ACHN (cell line): Measurements from ENCODE around the gene PHYHIPL.

Experiments
- DNase-seq: peaks from one replicate; pipeline ENCODE4 v3.0.0-alpha.2; 2015
- in situ Hi-C: cut with HindIII; loops from 2 replicates; pipeline ENCODE4 v1.10.0; 2017; ENCODE audit warnings: low sequenced_read_pairs, low pct_ligation_motif_present, low pct_unique_long_range_greater_than_20kb

The PHYHIPL gene

DNA sequence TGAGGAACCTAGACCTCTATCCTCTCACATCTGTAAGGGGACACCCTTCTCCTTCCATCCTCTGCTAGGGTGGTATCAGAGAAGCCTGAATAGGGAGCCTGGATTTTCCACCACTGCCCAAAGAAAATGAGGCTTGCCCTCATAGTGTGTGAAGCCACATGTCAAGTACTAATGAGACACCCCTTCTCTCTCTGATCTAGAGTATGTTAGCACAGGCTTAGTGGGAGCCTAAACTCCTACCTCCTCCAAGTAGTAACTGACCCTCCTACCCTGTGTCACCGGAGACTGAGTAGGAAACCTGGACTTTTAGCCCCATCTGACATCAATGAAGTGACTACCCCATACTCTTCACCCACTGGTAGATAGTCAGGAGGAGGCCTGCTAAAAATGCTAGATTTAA is 65.6 kb downstream of the PHYHIPL start:
- DNase-seq, result no peak
- in situ Hi-C loops, result no loop called here

DNA sequence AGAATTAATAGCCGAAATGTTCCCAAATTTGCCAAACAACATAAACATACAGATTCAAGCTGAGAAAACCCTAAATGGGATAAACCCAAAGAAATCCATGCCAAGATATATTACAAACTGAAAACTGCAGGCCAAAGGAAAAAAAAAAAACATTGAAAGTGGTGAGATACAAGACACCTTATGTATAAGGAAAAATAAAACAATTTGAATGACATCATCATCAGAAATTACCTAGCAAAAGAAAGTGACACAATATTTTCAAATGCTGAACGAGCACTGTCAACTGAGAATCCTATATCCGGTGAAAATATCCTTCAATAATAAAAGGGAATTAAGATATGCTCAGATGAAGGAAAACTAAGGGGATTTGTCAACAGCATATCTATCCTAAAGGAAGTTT is 66.5 kb downstream of the PHYHIPL start:
- no peak for DNase-seq
- in situ Hi-C loops, result no loop called here

DNA sequence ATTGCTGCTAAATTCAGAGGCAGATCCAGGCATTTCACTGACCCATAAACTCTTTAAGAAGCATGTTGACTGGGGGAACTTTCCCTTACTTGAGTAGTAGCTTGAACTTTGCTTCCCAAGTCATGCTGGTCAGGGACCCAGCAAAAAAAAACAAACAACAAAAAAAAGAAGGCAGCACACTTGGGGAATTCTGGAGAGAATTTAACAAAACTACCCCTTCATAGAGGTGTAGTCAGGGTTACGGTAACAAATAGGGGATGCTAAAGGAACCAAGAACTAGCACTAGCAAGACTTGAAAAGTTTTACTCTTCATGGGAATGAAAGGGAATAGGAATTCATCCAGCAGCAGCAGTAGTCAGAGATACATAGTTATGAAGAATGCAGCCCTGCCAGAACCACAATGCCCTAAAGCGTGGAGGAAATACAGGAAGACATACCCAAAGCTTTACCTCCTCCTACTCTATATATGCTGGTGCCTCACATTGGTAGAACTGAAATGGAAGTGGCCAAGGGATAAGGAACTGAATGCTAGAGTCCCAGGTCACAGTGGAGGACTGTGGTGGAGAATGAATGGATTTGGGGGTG is 67.3 kb downstream of the PHYHIPL start:
- in situ Hi-C loops, result no loop called here
- DNase-seq, result no peak

DNA sequence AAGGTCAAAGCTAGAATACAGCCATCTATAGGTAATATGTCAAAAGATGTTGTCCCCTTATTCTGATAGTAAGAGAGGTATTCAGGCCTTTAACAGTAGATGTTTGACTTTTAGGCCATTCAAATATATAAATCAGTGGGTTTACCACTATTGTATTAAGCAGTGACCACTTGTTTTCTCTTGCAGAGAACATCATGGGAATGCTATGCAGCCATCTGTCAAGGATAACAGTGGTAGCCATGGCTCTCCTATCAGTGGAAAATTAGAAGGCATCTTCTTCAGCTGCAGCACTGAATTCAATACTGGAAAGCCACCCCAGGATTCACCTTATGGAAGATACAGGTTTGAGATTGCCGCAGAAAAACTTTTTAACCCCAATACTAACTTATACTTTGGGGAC is 68.4 kb downstream of the PHYHIPL start:
- no peak for DNase-seq
- in situ Hi-C loops, result no loop called here

DNA sequence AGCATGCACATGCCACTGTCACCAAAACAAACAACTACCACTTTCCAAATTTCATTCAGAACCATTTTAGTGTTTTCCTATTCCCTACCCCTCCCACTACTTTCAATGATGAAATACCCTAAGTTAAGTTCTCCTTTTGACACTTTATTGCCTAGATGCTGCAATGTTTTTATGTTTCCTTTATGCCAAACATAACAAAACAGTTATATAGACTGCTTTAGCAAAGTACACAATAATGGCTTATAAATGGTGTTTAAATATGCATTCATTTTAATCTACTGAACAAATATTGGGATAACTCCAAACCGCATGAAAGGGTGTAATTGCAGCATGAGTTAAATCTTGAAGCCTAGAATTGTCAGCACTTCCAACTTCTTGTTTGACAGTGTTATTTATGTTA is 69.2 kb downstream of the PHYHIPL start:
- in situ Hi-C loops, result no loop called here
- DNase-seq, result no peak

DNA sequence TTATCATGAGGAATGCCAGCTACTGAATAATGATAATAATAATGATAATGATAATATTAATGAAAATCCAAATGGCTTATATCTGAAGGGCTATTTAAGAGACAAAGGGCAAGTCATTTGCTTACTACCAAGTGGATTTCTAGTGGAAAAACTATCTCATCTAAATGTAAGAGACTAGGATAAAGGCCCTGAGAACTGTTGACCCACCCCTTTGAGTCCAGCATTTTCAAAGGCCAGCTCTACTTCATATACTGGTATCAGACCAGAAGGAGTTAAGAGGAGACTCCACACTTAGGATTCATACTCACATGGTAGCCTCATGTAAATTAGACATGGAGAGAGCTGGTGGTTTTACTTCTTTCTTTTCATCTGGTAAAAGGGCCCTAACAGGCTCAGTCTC is 76.0 kb downstream of the PHYHIPL start:
- in situ Hi-C loops, result no loop called here
- no peak for DNase-seq

DNA sequence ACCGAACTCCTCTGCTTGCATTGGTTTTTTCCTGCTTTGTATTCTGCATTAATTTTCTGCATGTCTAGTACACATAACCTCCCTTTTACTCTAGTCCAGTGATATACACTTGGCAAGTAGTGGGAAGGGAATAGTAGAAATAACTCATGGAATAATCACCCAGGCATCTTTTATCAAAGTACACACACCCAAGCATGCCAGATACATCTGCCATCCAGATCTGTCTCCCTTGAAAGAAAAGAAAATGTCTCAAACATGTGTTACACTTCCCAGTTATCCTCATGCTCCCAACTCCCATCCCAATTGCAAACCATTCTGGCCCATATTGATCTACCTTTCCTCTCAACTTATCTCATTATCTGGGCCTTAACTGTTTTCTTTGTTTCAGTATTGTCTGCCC is 79.0 kb downstream of the PHYHIPL start:
- DNase-seq, result no peak
- in situ Hi-C loops, result no loop called here

DNA sequence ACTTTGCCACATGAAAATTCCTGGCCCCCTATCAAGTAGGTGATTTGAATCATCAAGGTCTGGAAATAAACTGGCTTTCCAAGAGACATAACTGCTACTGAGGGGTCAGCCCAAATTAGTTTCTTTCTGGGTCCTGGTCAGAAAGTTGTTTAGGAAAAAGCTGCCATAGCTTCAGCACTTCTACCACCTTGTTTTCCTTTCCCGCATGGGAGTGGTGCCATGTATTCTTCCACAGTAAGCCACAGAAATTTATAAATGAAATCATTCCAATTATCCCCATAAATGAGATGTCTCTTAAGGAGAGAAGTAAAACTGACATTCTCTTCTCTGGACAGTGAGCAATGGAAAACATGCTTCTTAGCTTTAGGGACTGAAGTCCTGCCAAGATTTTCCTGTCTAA is 80.8 kb downstream of the PHYHIPL start:
- in situ Hi-C loops, result no loop called here
- DNase-seq, result no peak

DNA sequence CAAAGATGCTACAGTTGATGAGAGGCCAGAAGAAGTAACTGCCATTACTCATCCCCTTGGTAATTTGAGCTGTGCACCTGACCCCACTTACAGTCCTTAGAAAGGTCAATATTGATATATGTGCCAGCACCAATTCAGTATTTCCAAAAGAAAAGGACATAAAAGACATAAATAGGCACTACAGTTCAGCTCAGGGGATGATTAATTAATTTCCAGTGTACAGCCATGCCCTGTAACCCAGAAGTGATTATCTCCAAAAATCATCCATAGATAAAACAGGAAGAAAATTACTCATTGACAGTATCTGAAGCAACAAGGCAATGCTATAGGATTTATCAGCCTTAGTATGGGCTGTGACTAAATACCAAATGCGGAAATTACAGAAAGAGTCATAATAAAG is 82.4 kb downstream of the PHYHIPL start:
- no peak for DNase-seq

DNA sequence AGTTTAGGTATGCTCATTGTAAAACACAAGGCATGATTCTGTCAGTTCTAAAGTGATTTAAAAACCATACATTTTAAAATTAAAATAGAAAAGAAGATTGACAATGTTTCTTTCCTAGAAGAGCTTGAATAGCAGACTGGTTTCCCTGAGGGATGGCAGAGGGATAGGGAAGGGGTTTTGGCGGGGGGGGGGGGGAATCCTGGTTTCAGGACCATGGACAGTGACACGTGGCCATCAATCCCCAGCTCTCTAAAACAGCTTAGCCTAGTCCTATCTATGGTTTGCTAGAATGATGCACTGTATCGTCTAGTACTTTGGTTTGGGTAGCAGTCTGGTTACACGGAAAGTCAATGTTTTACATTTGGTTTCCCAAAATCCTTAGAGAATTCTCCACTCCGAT is 88.7 kb downstream of the PHYHIPL start:
- no peak for DNase-seq
- in situ Hi-C loops, result no loop called here

More for the DNA sequence above, 82.4 kb downstream of the PHYHIPL start:
- in situ Hi-C loops, result no loop called here

DNA sequence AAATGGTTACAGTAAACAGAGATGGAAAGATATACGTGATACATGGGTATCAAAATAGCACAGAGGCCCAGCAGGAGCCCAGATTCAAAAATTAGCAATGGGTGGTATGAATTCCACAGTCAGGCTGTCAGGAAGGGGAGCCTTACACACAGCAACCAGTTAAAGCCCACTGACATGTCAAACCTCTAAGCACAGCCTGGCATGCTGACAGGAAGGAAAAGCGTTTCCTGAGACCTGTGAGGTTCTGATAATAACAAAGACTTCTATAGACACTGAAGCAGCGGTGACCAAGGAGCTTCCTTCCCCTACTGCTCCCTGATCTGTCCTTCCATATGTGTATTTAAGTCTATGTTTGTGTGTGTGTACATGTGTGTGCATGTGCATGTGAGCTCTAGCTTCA is 89.9 kb downstream of the PHYHIPL start:
- in situ Hi-C loops, result no loop called here
- DNase-seq, result no peak

DNA sequence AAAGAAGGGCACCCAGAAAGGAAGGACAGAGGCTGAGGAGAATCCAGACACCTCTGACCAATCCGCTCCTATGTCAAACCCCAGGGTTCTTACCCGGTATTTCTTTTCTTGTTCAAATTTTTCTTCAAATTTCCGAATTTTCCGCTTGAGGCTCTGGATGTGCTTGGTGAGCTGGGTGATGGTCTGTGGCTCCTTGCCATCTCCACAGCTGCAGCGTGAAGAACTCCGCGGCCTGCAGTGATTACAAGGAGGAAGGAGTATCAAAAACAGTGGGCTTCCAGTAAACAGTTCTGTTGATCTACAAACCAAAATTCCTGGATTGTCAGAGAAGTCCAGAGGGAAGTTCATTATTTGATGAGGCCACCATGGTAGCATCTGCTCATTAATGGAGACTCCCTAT is 92.0 kb downstream of the PHYHIPL start:
- in situ Hi-C loops, result no loop called here
- no peak for DNase-seq

DNA sequence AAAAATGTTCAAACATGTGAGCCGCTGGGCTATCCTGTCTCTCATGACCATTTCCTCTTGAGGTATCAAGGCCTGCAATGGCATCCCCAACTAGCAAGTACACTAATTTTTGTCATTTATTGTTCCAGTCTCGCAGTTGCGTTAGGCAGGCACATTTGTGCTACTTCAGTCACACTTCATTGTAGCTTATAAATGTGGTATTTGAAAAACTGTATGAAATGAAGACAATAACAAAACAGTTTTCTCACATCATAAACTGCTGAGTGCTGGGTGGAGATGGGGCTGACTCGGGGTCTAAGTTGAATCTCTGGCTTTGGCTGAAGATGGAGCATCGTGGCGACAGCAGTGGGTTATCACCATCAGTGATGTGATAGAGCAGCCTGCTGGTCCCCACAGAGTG is 93.2 kb downstream of the PHYHIPL start:
- in situ Hi-C loops, result no loop called here
- no peak for DNase-seq

DNA sequence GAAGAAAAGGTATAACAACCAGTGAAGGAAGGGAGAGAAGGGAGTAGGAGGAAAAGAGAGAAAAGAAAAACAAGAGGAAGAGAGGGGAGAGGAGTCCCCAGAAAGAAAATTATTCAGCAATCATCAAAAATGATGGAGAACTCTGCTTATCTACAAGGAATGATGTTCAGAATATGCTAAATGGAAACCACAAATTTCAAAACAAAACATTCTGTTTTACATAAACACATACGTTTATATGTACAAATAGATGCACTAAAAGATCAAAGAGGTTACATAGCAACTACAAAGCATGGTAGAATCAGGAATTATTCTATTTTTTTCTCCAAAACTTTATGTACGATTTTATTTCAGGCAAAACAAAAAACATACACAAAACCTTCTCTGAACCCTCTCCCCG is 94.0 kb downstream of the PHYHIPL start:
- no peak for DNase-seq
- in situ Hi-C loops, result no loop called here

DNA sequence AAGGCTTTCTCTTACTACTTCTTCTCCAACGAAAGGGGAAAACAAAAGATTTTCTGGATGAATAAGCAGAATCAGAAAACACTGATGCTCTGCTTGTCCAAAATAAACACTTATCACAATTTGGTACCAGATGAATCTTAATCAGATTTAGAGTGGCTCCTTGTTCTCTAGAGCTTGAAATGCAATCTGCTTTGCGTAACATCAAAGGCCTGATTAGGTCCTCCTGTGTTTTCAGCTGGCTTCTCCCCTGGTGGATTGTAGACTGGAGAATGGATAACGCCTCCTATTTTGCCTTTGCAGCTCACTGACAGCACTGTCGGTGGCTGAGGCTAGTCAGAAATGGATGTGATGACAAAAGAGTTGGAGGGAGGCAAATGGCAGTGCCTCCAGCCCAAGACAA is 94.7 kb downstream of the PHYHIPL start:
- no peak for DNase-seq
- in situ Hi-C loops, result no loop called here

DNA sequence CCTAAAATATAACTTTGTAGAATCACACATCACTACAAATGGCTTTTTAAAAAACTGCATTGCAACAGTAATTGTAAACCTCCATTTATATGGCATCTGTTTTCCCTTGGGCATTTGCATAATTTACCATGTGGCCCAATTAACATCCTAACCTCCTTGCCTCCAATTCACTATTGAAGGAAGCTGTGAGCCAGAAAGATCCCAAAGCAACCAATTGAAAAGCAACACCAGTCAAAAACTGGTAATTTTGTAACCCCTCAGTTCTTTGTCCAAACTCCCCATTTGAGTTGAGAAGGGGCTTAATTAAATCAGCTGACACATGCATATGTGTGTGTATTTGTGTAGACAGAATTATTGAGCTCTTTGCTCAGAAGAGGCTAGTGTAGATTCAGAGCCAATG is 95.6 kb downstream of the PHYHIPL start:
- in situ Hi-C loops, result no loop called here
- DNase-seq, result no peak

DNA sequence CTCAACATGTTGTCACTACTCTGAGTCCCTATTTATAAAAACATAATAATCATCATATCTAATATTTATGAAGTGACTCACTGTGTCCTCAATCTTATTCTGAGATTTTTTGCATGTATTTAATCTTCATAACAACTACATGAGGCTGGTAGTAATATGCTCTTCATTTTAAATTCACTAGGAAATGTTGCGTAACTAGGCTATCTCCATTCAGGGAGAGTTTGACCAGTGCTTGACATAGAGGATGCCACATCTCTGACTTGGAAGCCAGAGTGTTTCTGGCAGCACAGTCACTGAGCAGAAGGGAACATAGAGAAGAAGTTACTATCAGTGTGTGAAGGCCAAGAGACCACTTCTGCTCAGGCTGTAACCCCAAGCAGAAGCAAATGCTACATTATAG is 97.0 kb downstream of the PHYHIPL start:
- in situ Hi-C loops, result no loop called here
- no peak for DNase-seq

DNA sequence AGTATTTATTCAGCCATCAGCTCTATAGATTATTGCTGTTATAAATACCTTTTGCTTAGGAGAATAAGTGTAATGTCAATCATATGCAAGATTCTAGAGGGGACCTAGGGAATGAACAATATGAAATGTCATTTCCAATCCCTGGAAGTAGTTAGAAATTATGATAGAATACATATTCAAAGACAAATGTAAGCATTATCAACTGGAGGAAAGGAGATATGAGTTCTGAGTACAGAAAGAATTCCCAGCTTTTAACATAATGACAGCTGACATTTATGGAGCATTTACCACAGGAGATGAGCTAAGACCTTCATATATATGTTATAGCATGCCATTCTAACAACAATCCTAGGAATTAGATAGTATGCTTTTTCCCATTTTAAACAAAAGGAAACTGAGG is 99.7 kb downstream of the PHYHIPL start:
- no peak for DNase-seq
- in situ Hi-C loops, result no loop called here

DNA sequence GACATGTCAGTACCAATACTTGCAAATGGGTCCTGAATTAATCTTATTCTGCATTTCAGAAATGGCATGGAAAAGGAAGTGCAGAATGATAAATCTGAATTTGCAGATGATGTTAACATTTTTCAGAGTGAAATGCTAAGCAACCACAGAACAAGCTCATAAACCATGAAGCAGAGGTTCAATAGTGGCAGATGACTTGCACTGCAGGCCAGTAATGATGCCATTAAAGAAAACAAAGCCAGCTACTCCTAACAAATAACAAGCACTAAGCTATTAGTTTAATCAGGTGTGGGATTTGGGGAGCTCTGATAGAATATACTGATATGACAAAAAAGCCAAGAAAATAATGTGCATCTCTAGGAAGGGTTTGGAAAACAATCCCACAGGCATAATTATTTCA is 100.5 kb downstream of the PHYHIPL start:
- no peak for DNase-seq
- in situ Hi-C loops, result no loop called here

DNA sequence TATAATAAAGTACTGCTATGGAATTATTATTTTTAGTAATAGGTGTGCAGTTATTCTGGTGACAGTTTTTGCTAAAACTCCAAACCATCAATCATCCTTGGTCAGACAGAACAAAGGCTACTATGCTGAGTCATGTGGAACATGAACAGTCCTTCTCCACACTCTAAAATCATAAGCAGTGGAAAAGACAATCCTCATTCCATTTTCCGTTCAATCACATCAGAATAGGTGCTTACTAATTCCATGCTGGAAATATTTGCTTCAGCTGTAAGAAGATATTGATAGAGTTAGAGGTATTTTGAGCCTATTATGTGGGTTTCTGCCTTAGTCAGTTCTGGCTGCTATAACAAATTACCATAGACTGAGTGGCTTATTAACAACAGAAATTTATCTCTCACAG is 103.0 kb downstream of the PHYHIPL start:
- no peak for DNase-seq
- in situ Hi-C loops, result no loop called here

DNA sequence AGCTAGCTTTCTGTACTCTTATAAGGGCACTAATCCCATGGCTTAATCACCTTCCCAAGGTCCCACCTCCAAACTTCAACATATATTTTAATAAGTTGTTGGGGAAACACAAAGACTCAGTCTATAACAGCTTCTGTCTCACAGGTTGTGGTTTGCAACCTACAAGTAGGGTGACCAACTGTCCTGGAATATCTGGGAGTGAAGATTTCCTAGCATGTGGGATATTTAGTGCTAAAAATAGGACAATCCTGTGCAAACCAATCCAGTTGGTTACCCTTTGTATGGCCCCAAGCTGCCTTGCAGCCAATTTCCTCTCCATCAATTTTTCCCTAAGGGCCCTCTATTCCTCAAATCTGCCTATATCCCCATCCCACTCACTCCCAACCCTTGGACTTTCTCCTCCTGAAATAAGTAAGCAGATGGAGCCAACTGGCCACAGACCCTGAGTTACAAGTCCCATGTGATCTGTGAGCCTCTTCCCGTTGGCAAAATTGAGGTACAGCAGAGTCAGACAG is 103.6 kb downstream of the PHYHIPL start:
- in situ Hi-C loops, result no loop called here
- DNase-seq, result no peak
